Measurements from ENCODE around the gene SCAMP1.

Gene SCAMP1

GRCh38 chr5:78486218-78486617 is 125.8 kb downstream of the SCAMP1 start:
- Histone ChIP-seq H3K9me3 (ENCODE audit: control insufficient read depth, low read length) (no peaks in the 10 kb centered on the region), H3K9ac (no peak overlapping the region), H3K36me3 (ENCODE audit: control insufficient read depth, insufficient read depth, low read length) (no peaks in the 10 kb centered on the region), H2AFZ (no peak overlapping the region), H3K27me3 (ENCODE audit: control insufficient read depth, insufficient read depth, low read length) (no peaks in the 10 kb centered on the region), H3K79me2 (no peaks in the 10 kb centered on the region), H3K27ac (no peak overlapping the region), H3K4me2 (ENCODE audit: low read length) (no peak overlapping the region), H3K4me3 (ENCODE audit: low read depth, low read length) (no peak overlapping the region), H3K4me1 (no peaks in the 10 kb centered on the region)
- no peak for TF ChIP-seq CTCF (IDR thresholded peaks at IDR 0.05)

GRCh38 chr5:78487846-78488245 is 127.4 kb downstream of the SCAMP1 start:
- H3K9ac ChIP-seq = no peak overlapping the region
- H3K79me2 ChIP-seq = no peaks in the 10 kb centered on the region
- H3K4me3 ChIP-seq (ENCODE audit: low read depth, low read length) = no peak overlapping the region
- no peak overlapping the region for H3K4me2 ChIP-seq (ENCODE audit: low read length)
- no peaks in the 10 kb centered on the region for H3K4me1 ChIP-seq
- H2AFZ ChIP-seq = no peak overlapping the region
- no peaks in the 10 kb centered on the region for H3K27me3 ChIP-seq (ENCODE audit: control insufficient read depth, insufficient read depth, low read length)
- TF ChIP-seq CTCF (IDR thresholded peaks at IDR 0.05) = no peak
- H3K9me3 ChIP-seq (ENCODE audit: control insufficient read depth, low read length) = no peaks in the 10 kb centered on the region
- H3K27ac ChIP-seq = no peak overlapping the region
- H3K36me3 ChIP-seq (ENCODE audit: control insufficient read depth, insufficient read depth, low read length) = no peaks in the 10 kb centered on the region

GRCh38 chr5:78490709-78491485 is 130.5 kb downstream of the SCAMP1 start:
- Histone ChIP-seq H3K4me2 (ENCODE audit: low read length) (no peak overlapping the region), H2AFZ (no peak overlapping the region), H3K27me3 (ENCODE audit: control insufficient read depth, insufficient read depth, low read length) (no peaks in the 10 kb centered on the region), H3K27ac (no peak overlapping the region), H3K79me2 (no peaks in the 10 kb centered on the region), H3K4me1 (no peaks in the 10 kb centered on the region), H3K4me3 (ENCODE audit: low read depth, low read length) (no peak overlapping the region), H3K9me3 (ENCODE audit: control insufficient read depth, low read length) (no peaks in the 10 kb centered on the region), H3K36me3 (ENCODE audit: control insufficient read depth, insufficient read depth, low read length) (no peaks in the 10 kb centered on the region), H3K9ac (no peak overlapping the region)
- TF ChIP-seq CTCF (IDR thresholded peaks at IDR 0.05) = no peak

GRCh38 chr5:78492224-78492623 is 131.8 kb downstream of the SCAMP1 start:
- TF ChIP-seq CTCF (IDR thresholded peaks at IDR 0.05) = no peak
- H3K36me3 ChIP-seq (ENCODE audit: control insufficient read depth, insufficient read depth, low read length) = no peaks in the 10 kb centered on the region
- no peaks in the 10 kb centered on the region for H3K79me2 ChIP-seq
- H3K4me3 ChIP-seq (ENCODE audit: low read depth, low read length) = no peak overlapping the region
- no peak overlapping the region for H2AFZ ChIP-seq
- H3K27me3 ChIP-seq (ENCODE audit: control insufficient read depth, insufficient read depth, low read length) = no peaks in the 10 kb centered on the region
- H3K4me1 ChIP-seq = no peaks in the 10 kb centered on the region
- H3K4me2 ChIP-seq (ENCODE audit: low read length) = no peak overlapping the region
- H3K9ac ChIP-seq = no peak overlapping the region
- no peak overlapping the region for H3K27ac ChIP-seq
- H3K9me3 ChIP-seq (ENCODE audit: control insufficient read depth, low read length) = no peaks in the 10 kb centered on the region

- Histone ChIP-seq H2AFZ (no peak overlapping the region), H3K9ac (no peak overlapping the region), H3K79me2 (no peaks in the 10 kb centered on the region), H3K27ac (no peak overlapping the region), H3K4me1 (peaks cover 2% of the 10 kb centered on the region), H3K36me3 (ENCODE audit: control insufficient read depth, insufficient read depth, low read length) (no peaks in the 10 kb centered on the region), H3K27me3 (ENCODE audit: control insufficient read depth, insufficient read depth, low read length) (no peaks in the 10 kb centered on the region), H3K9me3 (ENCODE audit: control insufficient read depth, low read length) (no peaks in the 10 kb centered on the region), H3K4me3 (ENCODE audit: low read depth, low read length) (no peak overlapping the region), H3K4me2 (ENCODE audit: low read length) (no peak overlapping the region)
- no peak for TF ChIP-seq CTCF (IDR thresholded peaks at IDR 0.05)
These were observed 132.2 kb downstream of the SCAMP1 start for GRCh38 chr5:78492650-78493049.

Measured in parathyroid adenoma (tissue), 2 donors.